RKO (cell line): ENCODE measurements around the gene EIF2AK3.
"Not testable (repeated sequence)": the region's sequence is repeated elsewhere in the genome, so short reads cannot be mapped to it uniquely, and the experiment has no call there.

Source experiments
- DNase-seq: peaks from one replicate; pipeline ENCODE4 v3.0.0-alpha.2; 2016; ENCODE audit warnings: low spot score

The EIF2AK3 gene

GRCh38 chr2:88596141-88596830, 31.0 kb downstream of the EIF2AK3 start:
- DNase-seq = no peak

GRCh38 chr2:88591698-88592097, 35.6 kb downstream of the EIF2AK3 start:
- DNase-seq = no peak

GRCh38 chr2:88590998-88591613, 36.2 kb downstream of the EIF2AK3 start:
- peak; percentile 70 for DNase-seq

GRCh38 chr2:88585969-88586368, 41.3 kb downstream of the EIF2AK3 start:
- no peak for DNase-seq

- DNase-seq = peak; percentile 27
Measured at GRCh38 chr2:88582030-88582429, 45.2 kb downstream of the EIF2AK3 start.

GRCh38 chr2:88580088-88580487, 47.2 kb downstream of the EIF2AK3 start:
- no peak for DNase-seq

GRCh38 chr2:88575630-88576029, 51.6 kb downstream of the EIF2AK3 start:
- DNase-seq = no peak

- DNase-seq = no peak
Measured at GRCh38 chr2:88575051-88575450, 52.2 kb downstream of the EIF2AK3 start.

- DNase-seq = no peak
Measured at GRCh38 chr2:88574445-88574844, 52.8 kb downstream of the EIF2AK3 start.

- DNase-seq = no peak
Measured at GRCh38 chr2:88568179-88568578, 59.1 kb downstream of the EIF2AK3 start.

GRCh38 chr2:88564402-88564801, 62.9 kb downstream of the EIF2AK3 start:
- DNase-seq = no peak

- DNase-seq = no peak
Measured at GRCh38 chr2:88563129-88563528, 64.1 kb downstream of the EIF2AK3 start.

- no peak for DNase-seq
Measured at GRCh38 chr2:88561646-88562388, 65.4 kb downstream of the EIF2AK3 start.

GRCh38 chr2:88560619-88561307, 66.5 kb downstream of the EIF2AK3 start:
- no peak for DNase-seq

- no peak for DNase-seq
Measured at GRCh38 chr2:88557290-88557689, 70.0 kb downstream of the EIF2AK3 start.

- no peak for DNase-seq
Measured at GRCh38 chr2:88556026-88556425, 71.2 kb downstream of the EIF2AK3 start.

GRCh38 chr2:88554189-88554588, 73.1 kb downstream of the EIF2AK3 start:
- peak; percentile 8 for DNase-seq

- no peak for DNase-seq
Measured at GRCh38 chr2:88549616-88550292, 77.5 kb downstream of the EIF2AK3 start.

- not testable (repeated sequence) for DNase-seq
Measured at GRCh38 chr2:88546291-88546690, 81.0 kb downstream of the EIF2AK3 start.

GRCh38 chr2:88545118-88545517, 82.1 kb downstream of the EIF2AK3 start:
- DNase-seq = peak; percentile 39

GRCh38 chr2:88543541-88544057, 83.7 kb downstream of the EIF2AK3 start:
- DNase-seq = no peak

- DNase-seq = no peak
Measured at GRCh38 chr2:88542668-88543067, 84.6 kb downstream of the EIF2AK3 start.
